GM10266 (cell line): ENCODE measurements around the gene TIPARP.

Experiments
- DNase-seq: peaks from one replicate; pipeline ENCODE4 v3.0.0; 2012; ENCODE audit errors: extremely low spot score
- CTCF ChIP-seq: IDR thresholded peaks from 2 replicates; pipeline ENCODE4 v1.5.1; 2012; ENCODE audit warnings: mild to moderate bottlenecking, low read depth; ENCODE audit not compliant: control insufficient read depth, insufficient read depth; ENCODE audit errors: missing control alignments

TIPARP gene

DNA sequence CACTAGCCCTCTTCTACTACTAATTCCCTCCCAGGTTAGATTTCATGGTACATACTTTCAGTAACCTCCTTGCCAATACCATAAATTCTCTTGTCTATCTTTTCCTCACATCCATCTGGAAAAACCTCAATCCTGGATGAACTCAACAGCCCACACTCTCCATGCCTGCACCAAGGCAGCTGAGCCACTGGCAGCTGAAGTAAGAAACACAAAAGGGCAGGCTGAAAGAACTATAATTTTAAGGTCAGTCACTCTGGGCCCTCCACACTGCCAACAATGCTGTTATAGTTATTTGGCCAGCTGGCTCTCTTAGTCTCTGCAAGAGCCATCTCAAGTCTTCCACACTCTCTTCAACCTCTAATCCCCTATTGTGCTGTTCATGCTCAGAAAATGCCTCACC lies 15.1 kb upstream of the TIPARP start:
- TF ChIP-seq CTCF, result no peak
- no peak for DNase-seq

GRCh38 chr3:156661155-156661554 lies 13.2 kb upstream of the TIPARP start:
- DNase-seq, result no peak
- TF ChIP-seq CTCF, result no peak

DNA sequence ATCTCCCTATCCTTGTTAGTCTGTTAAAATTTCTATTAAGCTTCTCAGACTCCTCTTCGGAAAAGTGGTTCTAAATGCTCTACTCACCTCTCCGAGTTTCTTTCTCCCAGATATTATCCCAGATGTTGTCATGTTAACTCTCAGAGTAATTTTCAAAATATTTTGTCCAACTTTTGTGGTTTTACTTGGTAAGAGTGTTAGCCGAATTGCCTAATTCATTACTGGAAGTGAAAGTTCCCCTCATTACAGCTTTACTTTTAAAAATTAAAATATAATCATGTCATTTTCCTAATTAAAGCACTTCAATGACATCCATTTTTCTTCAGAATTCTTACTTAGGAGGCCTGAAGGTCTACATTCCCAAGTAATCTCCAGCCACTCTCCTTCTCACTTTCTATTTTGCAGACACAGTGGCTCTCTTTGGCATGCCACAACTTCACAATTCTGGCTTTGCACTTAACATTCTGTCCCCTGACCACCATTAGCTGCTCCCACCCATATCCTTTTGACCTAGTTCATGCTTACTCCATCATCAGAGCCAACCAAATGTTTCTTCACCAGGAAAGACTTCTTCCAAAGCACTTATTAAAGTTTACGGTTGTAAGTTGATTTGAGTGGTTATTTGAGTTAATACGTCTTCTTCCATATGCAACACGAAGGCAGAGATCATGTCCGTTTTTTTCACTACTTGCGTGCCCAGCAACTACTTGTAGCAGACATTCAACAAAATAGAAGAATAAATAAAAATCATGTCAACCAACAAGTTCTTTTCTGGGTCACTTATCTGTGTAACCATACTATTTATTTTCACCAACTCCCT lies 10.2 kb upstream of the TIPARP start:
- no peak for TF ChIP-seq CTCF
- no peak for DNase-seq

DNA sequence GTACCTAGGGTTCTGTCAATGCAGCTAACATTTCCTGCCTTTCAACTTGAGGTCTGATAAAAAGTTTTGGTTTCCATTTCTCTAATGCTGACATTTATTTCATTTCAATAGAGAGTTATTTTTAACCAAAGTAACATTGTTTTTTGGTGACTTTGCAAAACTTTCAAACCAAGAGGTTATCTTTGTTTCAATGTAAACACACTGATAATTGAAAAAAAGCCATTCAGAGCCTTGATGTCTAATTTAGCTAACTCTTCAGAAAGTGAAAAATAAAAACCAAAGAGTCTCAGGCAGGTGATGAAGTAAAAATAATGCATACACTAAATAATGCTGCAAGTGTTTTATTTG lies 9.6 kb upstream of the TIPARP start:
- no peak for TF ChIP-seq CTCF
- DNase-seq, result peak; percentile 43

DNA sequence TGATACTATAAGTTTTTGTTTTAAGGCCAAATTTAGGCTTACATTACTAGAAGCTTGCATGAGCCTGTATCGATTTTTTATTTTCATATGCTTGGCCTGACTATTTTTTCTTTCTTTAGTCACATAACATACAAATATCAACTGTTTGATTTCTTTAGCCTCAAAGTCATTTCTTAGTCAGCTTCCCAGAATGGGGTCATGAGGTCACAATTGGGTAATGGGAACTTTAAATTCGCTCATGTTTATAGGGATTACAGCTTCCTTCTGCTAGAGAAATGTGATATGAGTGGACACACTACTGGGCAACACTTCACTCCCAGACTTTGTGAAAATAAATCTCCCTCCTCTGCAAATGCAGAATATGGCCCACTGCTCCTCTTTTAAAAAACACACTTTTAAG lies 9.1 kb upstream of the TIPARP start:
- no peak for DNase-seq
- TF ChIP-seq CTCF, result no peak

- TF ChIP-seq CTCF, result no peak
- no peak for DNase-seq
Observed at GRCh38 chr3:156666073-156666472, 8.3 kb upstream of the TIPARP start.

GRCh38 chr3:156668073-156668763 lies 6.2 kb upstream of the TIPARP start:
- TF ChIP-seq CTCF, result no peak

More at GRCh38 chr3:156668073-156668763, 6.2 kb upstream of the TIPARP start:
- DNase-seq, result no peak
